GM18502 (cell line): Measurements from ENCODE around the gene LCN12.
A peak's percentile ranks its signal among the peaks of the same experiment; 100 is the strongest.

Experiments
- ATAC-seq: cut with Tn5 transposase; IDR thresholded peaks from one replicate; pipeline ENCODE4 v1.9.1; 2021; ENCODE audit warnings: mild to moderate bottlenecking; ENCODE audit not compliant: unreplicated experiment, poor library complexity

The LCN12 gene

DNA sequence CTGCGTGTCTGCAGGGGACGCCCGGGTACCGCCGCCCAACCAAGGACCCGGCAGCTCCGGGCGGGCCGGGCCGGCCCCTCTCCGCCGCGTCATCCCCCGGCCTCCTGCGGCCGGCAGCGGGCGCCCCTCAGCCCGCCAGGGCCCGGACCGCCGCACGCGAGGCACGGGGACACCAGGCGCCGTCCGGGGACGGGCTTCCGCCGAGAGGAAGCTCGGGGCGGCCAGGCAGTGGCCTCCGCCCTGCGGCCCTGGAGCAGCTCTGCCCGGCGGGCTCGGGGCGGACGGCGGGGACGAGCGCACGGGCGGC is 7.9 kb upstream of the LCN12 start:
- ATAC-seq = peak; percentile 39

DNA sequence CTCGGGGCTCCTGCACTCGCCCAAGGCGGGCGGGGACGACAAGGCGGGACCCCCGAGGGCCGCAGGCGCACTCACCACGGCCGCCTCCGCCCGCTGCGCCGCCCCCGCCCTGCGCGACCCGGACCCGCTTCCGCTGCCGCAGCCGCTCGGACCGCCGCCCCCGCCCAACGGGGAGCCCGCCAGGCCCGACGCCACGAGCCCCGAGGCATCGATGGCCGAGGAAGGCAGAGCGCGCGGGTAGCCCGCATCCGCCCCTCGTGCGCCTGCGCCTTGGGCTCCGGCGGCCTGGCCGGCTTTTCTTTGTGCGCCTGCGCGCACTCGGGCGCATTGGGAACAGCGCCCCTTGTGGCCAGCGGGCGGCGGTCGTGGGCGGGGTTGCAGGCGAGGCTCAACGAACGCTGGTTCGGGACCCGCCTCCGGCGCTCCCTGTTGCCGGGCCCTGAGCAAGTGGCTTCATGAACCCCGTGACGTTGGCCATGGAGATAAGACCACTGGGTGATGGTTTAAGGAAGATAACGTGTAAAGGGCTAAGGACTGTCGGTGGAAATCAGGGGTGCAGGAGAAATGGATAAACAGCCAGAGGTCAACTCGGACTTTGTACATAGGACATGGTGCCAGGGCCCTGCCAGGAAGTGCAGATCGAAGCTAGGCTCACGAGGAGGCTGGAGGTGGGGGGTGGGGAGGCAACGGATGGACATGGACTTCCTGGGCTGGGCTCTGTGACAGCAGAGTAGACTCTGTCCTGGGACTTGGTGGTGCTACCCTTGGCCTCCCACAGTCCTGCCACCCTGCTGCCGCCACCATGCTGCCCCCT is 7.3 kb upstream of the LCN12 start, which contains the start of the genes C8G and FBXW5:
Gene C8G, plus strand, starts transcription at position 725 of the 814 bp plus-strand sequence. Its CDS starts 78 bp downstream, at position 803.
Gene FBXW5, minus strand, starts transcription at position 220 of the 814 bp plus-strand sequence. CDS start 655 bp downstream, outside the sequence.
- ATAC-seq = peak; percentile 83

DNA sequence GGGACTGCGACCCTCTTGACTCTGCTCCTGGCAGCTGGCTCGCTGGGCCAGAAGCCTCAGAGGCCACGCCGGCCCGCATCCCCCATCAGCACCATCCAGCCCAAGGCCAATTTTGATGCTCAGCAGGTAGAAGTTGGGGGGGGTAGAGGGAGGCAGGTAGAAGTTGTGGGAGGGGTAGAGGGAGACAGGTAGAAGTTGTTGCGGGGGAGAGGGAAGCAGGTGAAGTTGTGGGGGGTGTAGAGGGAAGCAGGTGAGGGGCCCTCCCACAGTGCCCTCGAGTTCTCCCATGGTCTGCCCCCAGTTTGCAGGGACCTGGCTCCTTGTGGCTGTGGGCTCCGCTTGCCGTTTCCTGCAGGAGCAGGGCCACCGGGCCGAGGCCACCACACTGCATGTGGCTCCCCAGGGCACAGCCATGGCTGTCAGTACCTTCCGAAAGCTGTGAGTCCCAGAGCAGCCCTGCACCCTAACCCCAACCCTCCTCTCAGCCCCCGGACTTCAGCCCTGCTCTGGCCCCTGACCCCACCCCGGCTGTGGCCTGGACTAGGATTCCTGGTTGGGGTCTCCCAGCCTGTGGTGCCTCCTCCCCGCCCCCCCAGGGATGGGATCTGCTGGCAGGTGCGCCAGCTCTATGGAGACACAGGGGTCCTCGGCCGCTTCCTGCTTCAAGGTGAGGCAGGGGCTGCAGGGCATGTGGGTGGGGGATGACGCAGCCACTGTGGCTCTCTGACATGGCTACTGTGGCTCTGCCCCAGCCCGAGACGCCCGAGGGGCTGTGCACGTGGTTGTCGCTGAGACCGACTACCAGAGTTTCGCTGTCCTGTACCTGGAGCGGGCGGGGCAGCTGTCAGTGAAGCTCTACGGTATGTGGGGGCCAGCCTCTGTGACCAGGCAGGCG is 6.5 kb upstream of the LCN12 start:
- ATAC-seq = no peak

DNA sequence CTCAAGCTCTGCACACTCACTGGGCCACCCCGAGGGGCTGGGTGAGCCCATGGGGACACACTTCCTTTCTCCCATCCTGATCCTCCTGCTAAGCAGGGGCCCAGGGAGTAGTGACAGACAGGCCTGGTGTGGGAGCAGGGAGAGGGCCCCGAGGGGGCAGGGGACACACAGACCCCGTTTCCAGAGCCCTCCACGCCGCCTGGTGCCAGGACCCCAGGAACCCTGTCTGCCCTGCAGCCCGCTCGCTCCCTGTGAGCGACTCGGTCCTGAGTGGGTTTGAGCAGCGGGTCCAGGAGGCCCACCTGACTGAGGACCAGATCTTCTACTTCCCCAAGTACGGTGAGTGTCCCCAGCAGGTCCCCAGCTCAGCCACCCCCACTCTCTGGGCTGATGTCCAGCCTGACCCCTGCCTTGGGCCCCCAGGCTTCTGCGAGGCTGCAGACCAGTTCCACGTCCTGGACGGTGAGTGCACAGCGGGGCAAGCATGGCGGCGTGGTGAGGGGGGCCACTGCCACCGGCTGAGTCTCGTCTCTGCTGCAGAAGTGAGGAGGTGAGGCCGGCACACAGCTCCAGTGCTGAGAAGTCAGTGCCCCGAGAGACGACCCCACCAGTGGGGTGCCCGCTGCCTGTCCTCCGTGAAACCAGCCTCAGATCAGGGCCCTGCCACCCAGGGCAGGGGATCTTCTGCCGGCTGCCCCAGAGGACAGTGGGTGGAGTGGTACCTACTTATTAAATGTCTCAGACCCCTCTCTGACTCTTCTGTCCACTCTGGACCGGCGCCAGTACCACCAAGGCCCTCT is 5.6 kb upstream of the LCN12 start:
- ATAC-seq = no peak

DNA sequence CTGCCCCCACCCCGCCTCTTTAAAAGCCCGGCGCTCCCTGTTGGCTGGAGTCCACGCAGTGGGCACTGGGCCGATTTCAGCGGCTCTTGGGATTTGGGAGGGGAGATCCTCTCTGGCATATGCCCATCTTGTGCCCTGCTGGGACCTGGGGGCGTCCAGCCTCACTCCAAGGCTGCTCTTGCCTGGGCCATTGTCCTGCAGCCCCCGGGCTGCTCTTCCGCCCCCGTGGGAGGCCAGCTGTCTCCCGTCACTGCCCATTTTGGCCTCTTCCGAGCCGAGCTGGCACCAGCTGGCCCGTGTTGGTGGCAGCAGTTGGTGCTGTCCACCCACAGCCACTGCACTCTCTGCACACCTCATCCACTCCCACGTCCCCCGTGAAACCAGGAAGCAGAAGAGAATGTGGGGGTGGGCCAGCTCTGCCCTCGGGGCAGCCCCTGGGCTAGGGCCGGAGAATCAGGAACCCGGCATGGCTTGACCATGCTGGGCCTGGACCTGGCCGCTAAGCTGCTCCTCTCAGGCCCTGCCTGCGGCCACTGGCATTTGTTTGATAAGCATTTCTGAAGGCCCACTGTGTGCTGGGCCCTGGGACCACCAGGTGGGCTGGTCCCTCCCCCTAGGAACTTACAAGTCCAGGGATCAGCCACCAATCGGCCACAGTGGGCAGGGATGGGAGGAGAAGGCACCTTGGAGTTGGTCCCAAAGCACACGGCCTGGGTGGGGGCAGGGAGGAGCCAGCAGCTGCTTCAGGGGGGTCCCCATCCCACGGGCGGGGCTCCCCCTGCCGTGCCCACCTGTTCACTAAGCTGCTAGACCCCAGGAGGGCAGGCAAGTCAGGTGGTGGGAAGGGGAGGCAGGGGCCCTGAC is 4.8 kb upstream of the LCN12 start:
- no peak for ATAC-seq

DNA sequence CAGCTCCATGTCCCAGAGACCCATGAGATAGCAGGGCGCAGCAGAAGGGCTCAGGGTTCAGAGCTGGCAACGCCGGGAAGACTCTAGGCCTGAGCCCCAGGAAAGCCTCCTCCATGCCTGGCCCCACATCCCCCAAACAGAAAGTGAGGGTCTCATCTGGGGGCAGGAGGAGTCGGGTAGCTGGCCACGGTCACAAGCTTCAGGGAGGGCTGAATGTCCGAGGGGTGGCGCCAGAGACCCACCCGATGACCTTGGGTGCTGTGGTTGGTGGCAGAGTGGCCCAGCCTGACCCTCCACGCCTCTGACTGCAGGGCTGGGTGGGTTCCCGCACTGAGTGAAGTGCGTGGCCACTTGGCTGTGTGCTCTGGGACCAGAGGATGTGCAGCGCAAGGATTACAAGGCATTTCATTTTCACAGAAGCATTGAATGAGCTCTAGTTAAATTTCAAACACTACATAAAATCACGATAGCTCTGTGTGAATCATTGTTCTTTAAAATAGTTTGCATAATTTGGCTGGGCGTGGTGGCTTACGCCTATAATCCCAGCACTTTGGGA is 4.0 kb upstream of the LCN12 start:
- no peak for ATAC-seq

DNA sequence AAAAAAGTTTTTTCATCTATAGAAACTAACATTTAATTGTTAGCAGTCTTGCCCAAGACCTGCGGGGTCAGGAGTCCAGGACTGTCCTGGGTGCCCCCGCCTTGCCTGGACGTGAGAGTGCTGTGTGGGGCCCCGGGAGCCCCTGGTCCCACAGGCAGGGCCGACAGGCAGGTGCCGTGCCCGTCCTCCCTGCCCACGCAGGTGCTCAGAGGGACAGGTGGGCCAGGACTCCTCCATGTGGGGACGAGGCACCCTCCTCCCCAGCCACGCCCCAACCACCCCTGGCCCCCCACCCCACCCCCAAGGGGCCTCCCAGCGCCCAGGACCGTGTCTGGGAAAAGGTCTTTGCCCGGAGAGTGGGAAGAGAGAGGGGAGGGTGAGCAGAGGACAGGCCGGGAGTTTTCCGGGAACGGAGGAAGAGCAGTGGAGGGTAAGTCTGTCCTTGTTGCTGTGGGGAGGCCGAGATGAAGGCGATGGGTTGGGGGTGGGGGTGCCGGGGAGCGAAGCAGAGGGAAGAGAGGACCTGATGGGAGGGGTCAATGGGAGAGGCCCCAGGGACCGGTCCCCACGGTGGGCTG is 2.7 kb upstream of the LCN12 start:
- ATAC-seq = no peak

DNA sequence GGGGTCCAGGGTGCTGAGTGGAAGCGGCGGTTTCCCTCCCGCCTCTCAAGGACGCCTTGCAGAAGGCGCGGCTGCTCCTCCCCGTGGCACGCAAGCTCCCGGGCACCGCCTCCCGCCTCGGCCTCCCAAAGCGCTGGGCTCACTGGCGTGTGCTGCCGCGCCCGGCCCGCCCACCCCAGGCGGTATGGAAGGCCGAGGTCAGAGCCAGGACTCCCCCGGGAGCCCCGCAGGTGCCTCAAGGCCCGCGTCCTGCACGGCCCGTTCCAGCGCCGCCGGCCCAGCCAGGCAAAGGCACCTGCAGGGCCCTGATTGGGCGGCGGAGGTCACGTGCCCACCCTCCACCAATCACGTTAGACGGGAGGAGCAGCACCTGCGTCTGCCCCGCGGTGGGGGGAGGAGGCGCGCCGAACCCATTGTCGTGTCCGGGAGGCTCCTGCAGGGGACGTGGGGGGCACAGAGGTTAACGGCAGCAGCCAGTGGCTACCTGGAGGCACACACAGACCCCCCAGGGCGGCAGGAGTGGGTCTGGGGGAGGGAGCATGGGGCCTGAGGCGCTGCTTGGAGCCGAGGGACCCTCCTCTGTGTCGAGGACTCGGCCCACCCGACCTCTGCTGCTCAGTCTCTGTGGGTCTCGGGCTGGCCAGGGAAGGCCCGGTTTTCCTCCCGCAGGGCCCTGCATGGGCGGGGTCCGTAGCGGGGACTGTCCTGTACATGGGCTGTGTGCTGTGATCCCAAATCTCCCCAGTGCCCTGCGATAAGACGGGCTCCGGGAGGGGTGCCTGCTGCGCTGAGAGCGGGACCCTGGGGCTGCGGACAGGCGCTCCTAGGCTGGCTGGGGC is 2.0 kb upstream of the LCN12 start:
- peak; percentile 90 for ATAC-seq

DNA sequence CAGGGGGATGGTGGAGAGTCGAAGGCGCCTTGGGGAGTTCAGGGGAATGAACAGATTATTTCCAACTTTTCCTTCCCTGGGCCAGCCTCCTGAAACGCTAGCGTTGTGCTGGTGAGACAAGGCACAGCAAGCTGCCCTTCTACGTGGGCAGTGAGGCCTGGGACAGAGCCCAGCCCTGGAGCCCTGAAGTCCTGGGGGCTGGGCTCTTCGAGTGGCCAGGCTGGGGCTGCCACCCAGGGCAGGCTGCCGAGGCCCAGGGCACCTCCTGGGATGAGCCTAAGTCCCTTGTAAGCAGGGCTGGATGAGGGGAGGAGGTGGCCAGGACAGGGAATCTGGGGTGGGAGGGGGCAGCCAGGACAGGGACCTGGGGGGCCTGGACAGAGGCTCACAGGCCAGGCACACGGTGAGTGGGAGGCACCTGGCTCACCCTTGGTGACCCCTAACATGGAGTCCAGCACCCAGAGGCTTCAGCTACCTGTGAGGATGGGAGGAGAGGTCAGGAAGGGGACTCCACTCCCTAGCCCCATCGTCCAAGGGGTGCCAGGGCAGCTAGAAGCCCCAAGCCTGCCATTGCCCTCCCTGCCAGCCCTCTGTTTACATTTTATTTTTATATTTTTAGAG is 1.3 kb upstream of the LCN12 start:
- ATAC-seq = no peak

DNA sequence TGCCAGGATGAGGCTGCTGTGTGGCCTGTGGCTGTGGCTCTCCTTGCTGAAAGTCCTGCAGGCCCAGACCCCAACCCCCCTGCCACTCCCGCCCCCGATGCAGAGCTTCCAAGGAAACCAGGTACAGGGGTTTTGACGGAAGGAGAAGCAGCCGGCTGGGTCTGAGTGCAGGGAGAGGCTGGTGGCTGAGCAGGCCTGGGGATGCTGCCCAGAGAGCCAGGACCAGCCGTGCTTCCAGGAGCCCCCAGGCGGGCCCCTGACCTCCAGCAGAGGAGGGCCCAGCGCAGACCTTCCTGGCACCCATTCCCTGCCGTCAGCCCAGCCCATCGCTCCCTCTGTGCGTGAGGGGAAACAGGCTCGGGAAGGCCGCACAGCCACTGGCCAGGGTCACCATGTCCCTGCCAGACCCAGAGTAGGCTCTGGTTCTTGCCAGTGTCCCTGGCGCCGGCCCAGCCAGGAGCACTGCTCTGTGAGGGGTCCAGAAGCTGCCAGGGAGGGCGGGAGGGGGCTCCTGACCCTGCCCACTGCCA is 313 bp downstream of the LCN12 start:
- no peak for ATAC-seq

DNA sequence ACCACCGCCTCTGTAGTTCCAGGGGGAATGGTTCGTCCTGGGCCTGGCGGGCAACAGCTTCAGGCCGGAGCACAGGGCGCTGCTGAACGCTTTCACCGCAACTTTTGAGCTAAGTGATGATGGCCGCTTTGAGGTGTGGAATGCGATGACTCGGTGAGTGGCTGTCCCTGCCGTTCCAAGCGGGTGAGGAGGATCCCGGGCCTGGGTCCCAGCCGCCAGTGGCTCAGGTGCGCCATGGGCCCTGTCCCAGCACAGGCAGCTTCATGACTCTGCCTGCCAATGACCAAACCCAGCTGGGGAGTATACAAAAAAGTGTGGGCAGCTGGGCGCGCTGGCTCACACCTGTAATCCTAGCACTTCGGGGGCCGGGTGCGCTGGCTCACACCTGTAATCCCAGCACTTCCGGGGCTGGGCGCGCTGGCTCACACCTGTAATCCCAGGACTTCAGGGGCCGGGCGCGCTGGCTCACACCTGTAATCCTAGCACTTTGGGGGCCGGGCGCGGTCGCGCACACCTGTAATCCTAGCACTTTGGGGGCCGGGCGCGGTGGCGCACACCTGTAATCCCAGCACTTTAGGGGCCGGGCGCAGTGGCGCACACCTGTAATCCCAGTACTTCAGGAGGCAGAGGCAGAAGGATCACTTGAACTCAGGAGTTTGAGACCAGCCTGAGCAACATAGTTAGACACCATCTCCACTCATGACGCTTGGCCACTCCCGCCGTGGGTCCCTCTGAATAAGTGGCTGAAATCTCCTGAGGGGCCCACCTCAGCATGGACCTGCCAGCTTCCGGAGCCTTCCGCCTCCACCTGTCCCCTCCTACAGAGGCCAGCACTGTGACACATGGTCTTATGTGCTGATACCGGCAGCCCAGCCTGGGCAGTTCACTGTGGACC is 1.1 kb downstream of the LCN12 start:
- no peak for ATAC-seq

DNA sequence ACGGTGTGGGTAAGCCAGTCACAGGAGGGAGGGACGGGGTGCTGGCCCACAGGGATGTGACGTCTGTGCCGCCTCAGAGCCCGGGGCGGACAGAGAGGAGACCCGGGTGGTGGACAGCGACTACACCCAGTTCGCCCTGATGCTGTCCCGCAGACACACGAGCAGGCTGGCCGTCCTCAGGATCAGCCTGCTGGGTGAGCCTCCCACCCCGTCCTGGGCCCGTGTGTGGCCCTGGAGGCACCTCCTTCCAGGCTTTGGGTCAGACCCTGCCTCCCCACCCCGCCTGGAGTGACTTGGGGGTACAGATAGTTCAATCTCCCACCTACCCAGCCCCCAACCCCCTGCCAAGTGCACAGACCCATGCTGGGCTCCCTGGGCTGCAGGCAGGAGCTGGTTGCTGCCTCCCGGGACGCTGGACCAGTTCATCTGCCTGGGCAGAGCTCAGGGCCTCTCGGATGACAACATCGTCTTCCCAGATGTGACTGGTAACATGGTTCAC is 1.7 kb downstream of the LCN12 start:
- ATAC-seq = no peak

DNA sequence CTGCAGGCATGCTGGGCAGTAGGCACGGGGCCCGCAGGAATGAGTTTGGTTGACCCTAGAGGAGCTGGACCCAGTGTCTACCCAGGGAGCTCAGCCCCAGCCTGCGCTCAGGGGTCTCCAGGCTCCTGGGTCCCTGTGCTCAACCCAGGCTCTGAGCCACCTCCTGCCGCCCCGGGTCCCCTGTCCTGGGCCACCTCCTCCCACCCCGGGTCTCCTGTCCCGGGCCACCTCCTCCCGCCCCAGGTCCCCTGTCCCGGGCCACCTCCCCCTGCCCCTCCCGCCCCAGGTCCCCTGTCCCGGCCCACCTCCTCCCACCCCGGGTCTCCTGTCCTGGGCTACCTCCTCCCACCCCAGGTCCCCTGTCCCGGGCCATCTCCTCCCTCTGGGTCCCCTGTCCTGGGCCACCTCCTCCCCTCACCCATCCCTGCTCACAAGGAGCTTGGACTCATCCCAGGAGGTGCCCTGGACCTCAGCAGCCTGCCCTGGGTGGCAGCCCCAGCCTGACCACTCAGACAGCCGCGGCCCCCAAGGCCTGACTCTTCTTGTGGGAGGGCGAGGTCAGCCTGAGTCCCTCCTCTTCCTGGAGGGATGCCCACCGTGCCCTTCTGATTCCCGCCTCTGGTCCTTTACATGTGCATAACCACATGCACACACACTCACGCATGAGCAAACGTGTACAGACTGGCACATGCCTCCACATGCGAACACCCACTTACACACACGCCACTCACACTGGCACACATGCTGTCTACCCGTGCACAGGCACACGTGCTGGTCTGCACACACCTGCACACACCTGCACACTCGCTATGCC is 2.4 kb downstream of the LCN12 start:
- ATAC-seq = no peak

DNA sequence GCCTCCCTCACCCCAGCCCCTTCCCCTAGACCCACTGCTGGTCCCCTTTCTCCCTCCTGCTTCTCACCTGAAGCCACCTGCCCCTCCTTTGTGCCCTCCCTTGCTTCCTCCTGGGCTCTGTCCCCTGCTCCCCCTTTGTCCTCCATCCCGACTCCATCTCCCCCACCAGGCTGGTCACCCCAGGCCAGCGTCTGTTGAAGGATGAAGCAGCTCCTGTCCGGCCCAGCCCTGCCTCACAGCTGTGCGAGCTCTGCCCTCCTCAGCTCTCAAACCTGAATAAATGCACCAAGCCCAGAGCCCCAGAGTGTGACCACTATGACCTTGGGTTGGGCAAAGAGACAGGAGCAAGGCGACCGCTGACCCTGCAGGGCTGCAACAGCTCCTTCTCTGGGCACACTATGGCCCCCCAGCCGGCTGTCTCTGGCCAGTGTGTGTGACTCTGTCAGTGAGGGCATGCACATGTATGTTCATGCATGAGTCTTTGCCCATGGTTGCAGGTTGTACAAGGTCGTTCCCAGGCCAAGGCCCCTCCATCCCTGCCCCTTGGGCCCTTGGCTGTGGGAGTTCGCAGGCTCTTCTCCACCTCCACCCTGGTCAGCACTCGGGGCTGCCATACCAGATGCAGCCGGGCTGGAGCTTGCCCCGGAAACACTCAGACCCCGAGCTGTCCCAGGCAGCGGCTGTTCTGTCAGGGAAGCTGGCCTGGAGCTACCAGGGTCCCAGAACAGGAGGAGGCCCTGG is 3.3 kb downstream of the LCN12 start:
- ATAC-seq = no peak

DNA sequence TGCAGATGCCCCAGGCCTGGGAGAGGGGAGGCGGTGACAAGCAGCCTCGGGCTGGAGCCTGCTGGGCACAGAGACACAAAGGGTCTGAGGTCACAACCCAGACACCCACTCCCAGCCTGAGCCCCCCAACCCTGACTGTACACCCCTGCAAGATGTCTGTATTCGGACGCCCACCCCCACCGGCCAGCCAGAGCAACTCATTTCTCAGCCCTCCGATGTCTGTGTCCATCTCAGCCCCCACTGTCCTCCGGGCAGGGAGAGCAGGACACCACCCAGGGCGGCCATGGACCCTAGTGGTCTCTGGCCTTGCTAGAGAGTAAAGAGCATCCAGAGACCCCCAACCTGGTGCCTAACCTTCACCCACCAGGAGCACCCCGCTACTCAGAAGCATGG is 3.9 kb downstream of the LCN12 start:
- ATAC-seq = no peak
